Bronchial epithelial cell (primary cell): Measurements from ENCODE around the gene PSMD8. TPM values are rescaled to one million over a fixed set of nuclear protein-coding genes. Genes with fewer than 3 reads are reported as not detected.

Experiments
- DNase-seq: peaks from one replicate; pipeline ENCODE4 v3.0.0-alpha.2; 2010; ENCODE audit warnings: low read depth
- FAIRE-seq: peaks from 2 replicates; lab custom pipeline; 2011; peaks lifted over from hg19 to GRCh38; lab: Jason Lieb, UNC
- H3K27me3 ChIP-seq: 2 replicates; pipeline ENCODE4 v1.5.1; 2011; ENCODE audit warnings: low read length; ENCODE audit not compliant: control insufficient read depth, insufficient read depth
- H3K36me3 ChIP-seq: 2 replicates; pipeline ENCODE4 v1.5.1; 2011; ENCODE audit warnings: low read length; ENCODE audit not compliant: control insufficient read depth, insufficient read depth
- H3K4me3 ChIP-seq: 2 replicates; pipeline ENCODE4 v1.5.1; 2011; ENCODE audit warnings: mild to moderate bottlenecking, low read depth, low read length, control low read depth
- CTCF ChIP-seq: IDR thresholded peaks from 2 replicates; pipeline ENCODE4 v1.5.1; 2011; ENCODE audit warnings: mild to moderate bottlenecking, moderate library complexity, low read length, control low read depth, inconsistent platforms; ENCODE audit not compliant: insufficient read depth, severe bottlenecking
- total RNA-seq: library from RNA; depleted of rRNA; stranded (reverse); fragments of >200 nt; gene quantifications from 2 replicates; pipeline ENCODE4 v1.2.1, GENCODE V29; 2014

Gene PSMD8
- total RNA-seq, 1 donor from 2014 or later: 260 TPM

- no peak for TF ChIP-seq CTCF
- FAIRE-seq (peak; percentile 64), DNase-seq (no peak)
- Histone ChIP-seq H3K36me3 (no peaks in the 10 kb centered on the region), H3K4me3 (no peak overlapping the region), H3K27me3 (no peaks in the 10 kb centered on the region)
Measured at GRCh38 chr19:38389957-38390924, 15.9 kb downstream of the PSMD8 start.

DNA sequence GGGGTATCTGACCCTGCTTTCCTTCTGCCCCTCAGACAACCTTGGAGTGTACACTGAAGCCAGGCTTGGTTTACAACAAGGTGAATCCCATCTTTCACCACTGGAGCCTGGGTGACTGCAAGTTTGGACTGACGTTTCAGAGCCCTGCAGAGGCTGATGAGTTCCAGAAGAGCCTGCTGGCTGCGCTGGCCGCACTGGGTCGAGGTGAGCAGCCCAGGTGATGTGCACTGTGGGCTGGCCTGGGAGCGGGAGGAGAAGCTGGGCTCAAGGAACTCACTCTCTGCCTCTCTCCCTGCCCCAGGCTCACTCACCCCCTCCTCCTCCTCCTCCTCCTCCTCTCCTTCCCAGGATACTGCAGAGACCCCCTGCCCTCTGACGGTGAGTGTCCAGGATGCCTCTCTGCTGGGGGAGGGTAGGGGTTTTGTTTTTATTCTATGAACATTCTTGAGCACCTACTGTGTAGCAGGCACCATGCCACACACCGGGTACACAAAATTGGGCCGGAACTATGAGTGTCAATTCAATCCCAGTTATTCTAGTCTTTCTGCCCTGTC, 17.6 kb downstream of the PSMD8 start:
- FAIRE-seq (no peak), DNase-seq (no peak)
- H3K4me3 ChIP-seq: no peak overlapping the region

DNA sequence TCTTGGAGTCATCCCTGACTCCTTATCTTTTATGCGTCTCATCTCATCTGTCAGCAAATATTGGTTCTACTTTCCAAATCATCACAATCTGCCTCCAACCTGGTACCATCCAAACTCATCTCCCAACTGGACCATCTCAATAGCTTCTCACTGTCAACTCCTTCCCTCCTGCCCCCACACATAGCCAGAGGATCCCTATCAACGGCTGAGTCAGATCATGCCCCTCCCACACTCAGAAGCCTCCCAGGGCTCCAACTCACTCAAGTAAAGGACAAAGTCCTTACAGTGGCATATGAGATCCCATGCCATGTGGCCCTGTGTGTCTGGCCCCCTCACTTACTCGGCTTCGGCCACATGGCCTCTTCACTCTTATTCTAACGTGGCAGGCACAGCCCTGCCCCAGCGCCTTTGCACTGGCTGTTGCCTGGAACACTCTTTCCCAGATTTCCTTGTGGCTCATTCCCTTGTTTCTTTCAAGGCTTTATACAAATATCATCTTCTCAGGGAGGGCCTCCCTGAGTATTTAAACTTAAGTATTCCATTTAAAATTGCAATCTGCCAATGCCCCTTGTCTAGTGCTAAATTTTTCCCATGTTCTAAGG, 18.4 kb downstream of the PSMD8 start:
- H3K27me3 ChIP-seq: no peaks in the 10 kb centered on the region
- TF ChIP-seq CTCF: no peak
- no peaks in the 10 kb centered on the region for H3K36me3 ChIP-seq
- FAIRE-seq: peak; percentile 68
- DNase-seq: peak; percentile 48
- no peak overlapping the region for H3K4me3 ChIP-seq

More for the DNA sequence above, 17.6 kb downstream of the PSMD8 start:
- no peaks in the 10 kb centered on the region for H3K36me3 ChIP-seq
- H3K27me3 ChIP-seq: no peaks in the 10 kb centered on the region
- TF ChIP-seq CTCF: no peak

- Histone ChIP-seq H3K36me3 (no peaks in the 10 kb centered on the region), H3K27me3 (no peaks in the 10 kb centered on the region), H3K4me3 (peak overlapping the region; percentile 19)
- FAIRE-seq (no peak), DNase-seq (peak; percentile 49)
- no peak for TF ChIP-seq CTCF
Measured at GRCh38 chr19:38394488-38394887, 20.1 kb downstream of the PSMD8 start.

DNA sequence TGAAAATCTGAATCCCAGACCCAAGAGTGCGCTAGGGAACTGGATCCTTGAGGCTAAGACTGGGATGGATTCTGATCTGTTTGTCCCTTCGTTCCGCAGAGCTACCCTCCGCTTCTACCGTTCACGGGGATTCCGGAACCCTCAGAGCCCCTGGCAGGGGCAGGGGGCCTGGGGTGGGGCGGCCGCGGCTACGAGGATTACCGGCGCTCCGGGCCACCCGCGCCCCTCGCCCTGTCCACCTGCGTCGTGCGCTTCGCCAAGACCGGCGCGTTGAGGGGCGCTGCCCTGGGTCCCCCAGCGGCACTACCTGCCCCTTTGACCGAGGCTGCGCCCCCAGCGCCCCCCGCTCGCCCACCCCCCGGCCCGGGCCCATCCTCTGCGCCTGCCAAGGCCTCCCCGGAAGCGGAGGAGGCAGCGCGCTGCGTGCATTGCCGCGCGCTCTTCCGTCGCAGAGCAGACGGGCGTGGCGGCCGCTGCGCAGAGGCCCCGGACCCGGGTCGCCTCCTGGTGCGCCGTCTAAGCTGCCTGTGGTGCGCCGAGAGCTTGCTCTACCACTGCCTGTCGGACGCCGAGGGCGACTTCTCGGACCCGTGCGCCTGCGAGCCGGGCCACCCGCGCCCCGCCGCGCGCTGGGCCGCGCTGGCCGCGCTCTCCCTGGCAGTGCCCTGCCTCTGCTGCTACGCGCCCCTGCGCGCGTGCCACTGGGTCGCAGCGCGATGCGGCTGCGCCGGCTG, 21.2 kb downstream of the PSMD8 start:
- Histone ChIP-seq H3K27me3 (no peaks in the 10 kb centered on the region), H3K4me3 (peak overlapping the region; percentile 24)
- no peak for FAIRE-seq

More for the DNA sequence above, 21.2 kb downstream of the PSMD8 start:
- no peak for TF ChIP-seq CTCF
- DNase-seq: no peak
- no peaks in the 10 kb centered on the region for H3K36me3 ChIP-seq
